C4-2B (cell line): ENCODE results near the gene CASK.

Experiments used
- CTCF ChIP-seq: fragments of 450-650 bp; conservative IDR thresholded peaks from 2 replicates; pipeline ENCODE4 v1.5.1; 2017; ENCODE audit warnings: mild to moderate bottlenecking
- ZFX ChIP-seq: fragments of 450-650 bp; IDR thresholded peaks from 2 replicates; pipeline ENCODE4 v1.6.1; 2017

GRCh38 chrX:41737065-41737464 is 186.3 kb downstream of the CASK start:
- no peak for TF ChIP-seq CTCF
- no peak for TF ChIP-seq ZFX
